GM18520 (cell line): ENCODE results near the gene S1PR5.
"Not testable (repeated sequence)": the region's sequence is repeated elsewhere in the genome, so short reads cannot be mapped to it uniquely, and the experiment has no call there.

ENCODE experiments used
- ATAC-seq: cut with Tn5 transposase; IDR thresholded peaks from one replicate; pipeline ENCODE4 v1.9.1; 2021; ENCODE audit not compliant: unreplicated experiment

The S1PR5 gene

GRCh38 chr19:10544753-10545251 lies 27.6 kb upstream of the S1PR5 start:
- ATAC-seq: no peak

GRCh38 chr19:10544242-10544752 lies 27.1 kb upstream of the S1PR5 start:
- no peak for ATAC-seq

- peak; percentile 45 for ATAC-seq
Observed at GRCh38 chr19:10543420-10544241, 26.4 kb upstream of the S1PR5 start, which contains the start of gene ATG4D. Gene ATG4D (plus strand): TSS chr19:10543904. CDS start chr19:10544091, 187 bp downstream.

GRCh38 chr19:10543059-10543419 lies 25.8 kb upstream of the S1PR5 start:
- ATAC-seq: no peak

- ATAC-seq: not testable (repeated sequence)
Observed at GRCh38 chr19:10539016-10539415, 21.8 kb upstream of the S1PR5 start.

GRCh38 chr19:10538204-10538983 lies 21.1 kb upstream of the S1PR5 start:
- no peak for ATAC-seq

- ATAC-seq: no peak
Observed at GRCh38 chr19:10537668-10538067, 20.4 kb upstream of the S1PR5 start.

- ATAC-seq: no peak
Observed at GRCh38 chr19:10535613-10536012, 18.4 kb upstream of the S1PR5 start.

GRCh38 chr19:10533646-10534386 lies 16.6 kb upstream of the S1PR5 start:
- ATAC-seq: no peak

GRCh38 chr19:10532457-10532856 lies 15.2 kb upstream of the S1PR5 start:
- ATAC-seq: no peak

GRCh38 chr19:10526887-10527286 lies 9.6 kb upstream of the S1PR5 start:
- ATAC-seq: not testable (repeated sequence)

GRCh38 chr19:10525636-10526035 lies 8.4 kb upstream of the S1PR5 start:
- ATAC-seq: no peak

- no peak for ATAC-seq
Observed at GRCh38 chr19:10523135-10523636, 5.9 kb upstream of the S1PR5 start.

GRCh38 chr19:10521461-10522171 lies 4.4 kb upstream of the S1PR5 start:
- ATAC-seq: no peak

- ATAC-seq: no peak
Observed at GRCh38 chr19:10520652-10521318, 3.5 kb upstream of the S1PR5 start.

- no peak for ATAC-seq
Observed at GRCh38 chr19:10519421-10519820, 2.2 kb upstream of the S1PR5 start.

GRCh38 chr19:10518444-10519361 lies 1.5 kb upstream of the S1PR5 start:
- no peak for ATAC-seq

- ATAC-seq: no peak
Observed at GRCh38 chr19:10517760-10518443, 655 bp upstream of the S1PR5 start.
